Esophagus muscularis mucosa (tissue), 4 donors: Measurements from ENCODE around the gene FRRS1. TPM values are rescaled to one million over a fixed set of nuclear protein-coding genes. Genes with fewer than 3 reads are reported as not detected.

Experiments
- DNase-seq: peaks from one replicate; pipeline ENCODE4 v3.0.0-alpha.2; 2017; ENCODE audit errors: extremely low spot score
- H3K27ac ChIP-seq, 4 donors: fragments of 200-600 bp; sonication (generic); replicated peaks in 1 of 4; 1 replicate in 3 of 4; 2 replicates in 1 of 4; pipeline ENCODE4 v1.5.1; 2016 to 2019; ENCODE audit warnings: mild to moderate bottlenecking in 1 of 4
- H3K27me3 ChIP-seq, 4 donors: fragments of 200-600 bp; sonication (generic); one replicate each; pipeline versions ENCODE4 v1.5.1 to v1.6.0; 2016 to 2019
- H3K36me3 ChIP-seq, 4 donors: fragments of 200-600 bp; sonication (generic); one replicate each; pipeline ENCODE4 v1.5.1; 2016 to 2019
- H3K4me1 ChIP-seq, 4 donors: fragments of 200-600 bp; sonication (generic); one replicate each; pipeline ENCODE4 v1.5.1; 2016 to 2019
- H3K4me3 ChIP-seq, 4 donors: fragments of 200-600 bp; sonication (generic); 1 replicate in 2 of 4; 2 replicates in 2 of 4; pipeline ENCODE4 v1.5.1; 2016 to 2019; ENCODE audit warnings: mild to moderate bottlenecking in 4 of 4, moderate library complexity in 1 of 4
- H3K9me3 ChIP-seq, 4 donors: fragments of 200-600 bp; sonication (generic); 1 replicate in 3 of 4; 2 replicates in 1 of 4; pipeline ENCODE4 v1.5.1; 2016 to 2019
- EP300 ChIP-seq: sonication (generic); formaldehyde crosslinking; IDR thresholded peaks from one replicate; pipeline ENCODE4 v1.6.1; 2017; ENCODE audit warnings: antibody characterized with exemption
- POLR2A ChIP-seq: fragments of 450-650 bp; IDR thresholded peaks from one replicate; pipeline ENCODE4 v1.6.1; 2017; ENCODE audit warnings: antibody characterized with exemption, moderate library complexity, mild to moderate bottlenecking, low read depth
- POLR2AphosphoS5 ChIP-seq, 2 donors: sonication (generic); formaldehyde crosslinking; IDR thresholded peaks; one replicate each; pipeline ENCODE4 v1.6.1; 2017; ENCODE audit warnings: antibody characterized with exemption in 2 of 2
- WGBS: methylation state at CpG from one replicate; pipeline ENCODE4 v1.1.5; 2018; 5-methylcytosine and 5-hydroxymethylcytosine counted together
- intact Hi-C: fragments of 100-400 bp; cut with DNase I; formaldehyde crosslinking; loops from one replicate; pipeline ENCODE4 v1.15.1; 2023
- total RNA-seq, 4 donors: library from RNA; depleted of rRNA; stranded (reverse); fragments of >200 nt; gene quantifications; one replicate each; pipeline versions ENCODE4 v1.1.0 to v1.2.1, GENCODE V29; 2016
- TF ChIP-seq, protein P1 (sequence below), 3 experiments: fragments of 200-600 bp in 2 of 3; fragments of 450-650 bp in 1 of 3; sonication (generic) in 2 of 3; IDR thresholded peaks; one replicate each; pipeline ENCODE4 v1.5.1; 2017 to 2019; ENCODE audit warnings: antibody characterized with exemption in 3 of 3, mild to moderate bottlenecking in 2 of 3, moderate library complexity in 1 of 3

Gene FRRS1
- total RNA-seq, 4 donors from 2014 or later: 3.0 to 5.0 (median 3.2) TPM

DNA sequence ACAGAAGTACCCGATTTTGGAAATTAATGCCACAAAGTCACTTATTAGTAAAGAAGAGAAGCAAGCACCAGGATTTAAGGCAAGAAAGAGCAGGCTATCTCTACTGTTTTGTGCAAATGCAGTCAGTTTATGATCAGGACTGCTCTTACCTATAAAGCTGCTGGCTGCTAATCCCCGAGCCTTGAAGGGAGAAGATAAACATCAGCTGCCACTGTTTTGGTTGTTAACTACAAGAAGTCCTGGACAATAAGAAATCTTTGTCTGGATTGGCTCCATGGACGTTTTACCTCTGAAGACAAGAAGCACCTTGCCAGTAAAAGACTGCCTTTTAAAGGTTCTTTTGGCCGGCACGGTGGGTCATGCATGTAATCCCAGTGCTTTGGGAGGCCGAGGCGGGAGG, 21.4 kb downstream of the FRRS1 start:
- H3K4me1 ChIP-seq: no peaks in the 10 kb centered on the region
- intact Hi-C loops: no loop called here
- peaks cover 0 to 11% (median 4%) of the 10 kb centered on the region in 4 donors for H3K36me3 ChIP-seq
- no peak overlapping the region for H3K27ac ChIP-seq
- H3K9me3 ChIP-seq: no peaks in the 10 kb centered on the region
- no peak for DNase-seq
- WGBS: 87% methylated on average over 7 of the region's 7 CpGs
- H3K4me3 ChIP-seq: no peak overlapping the region
- H3K27me3 ChIP-seq: no peaks in the 10 kb centered on the region
- TF ChIP-seq POLR2A: no peak
- TF ChIP-seq EP300: no peak
- TF ChIP-seq POLR2AphosphoS5 (IDR thresholded peaks at IDR 0.05): no peak
- TF ChIP-seq, protein P1, sequence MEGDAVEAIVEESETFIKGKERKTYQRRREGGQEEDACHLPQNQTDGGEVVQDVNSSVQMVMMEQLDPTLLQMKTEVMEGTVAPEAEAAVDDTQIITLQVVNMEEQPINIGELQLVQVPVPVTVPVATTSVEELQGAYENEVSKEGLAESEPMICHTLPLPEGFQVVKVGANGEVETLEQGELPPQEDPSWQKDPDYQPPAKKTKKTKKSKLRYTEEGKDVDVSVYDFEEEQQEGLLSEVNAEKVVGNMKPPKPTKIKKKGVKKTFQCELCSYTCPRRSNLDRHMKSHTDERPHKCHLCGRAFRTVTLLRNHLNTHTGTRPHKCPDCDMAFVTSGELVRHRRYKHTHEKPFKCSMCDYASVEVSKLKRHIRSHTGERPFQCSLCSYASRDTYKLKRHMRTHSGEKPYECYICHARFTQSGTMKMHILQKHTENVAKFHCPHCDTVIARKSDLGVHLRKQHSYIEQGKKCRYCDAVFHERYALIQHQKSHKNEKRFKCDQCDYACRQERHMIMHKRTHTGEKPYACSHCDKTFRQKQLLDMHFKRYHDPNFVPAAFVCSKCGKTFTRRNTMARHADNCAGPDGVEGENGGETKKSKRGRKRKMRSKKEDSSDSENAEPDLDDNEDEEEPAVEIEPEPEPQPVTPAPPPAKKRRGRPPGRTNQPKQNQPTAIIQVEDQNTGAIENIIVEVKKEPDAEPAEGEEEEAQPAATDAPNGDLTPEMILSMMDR (IDR thresholded peaks at IDR 0.05): no peak

DNA sequence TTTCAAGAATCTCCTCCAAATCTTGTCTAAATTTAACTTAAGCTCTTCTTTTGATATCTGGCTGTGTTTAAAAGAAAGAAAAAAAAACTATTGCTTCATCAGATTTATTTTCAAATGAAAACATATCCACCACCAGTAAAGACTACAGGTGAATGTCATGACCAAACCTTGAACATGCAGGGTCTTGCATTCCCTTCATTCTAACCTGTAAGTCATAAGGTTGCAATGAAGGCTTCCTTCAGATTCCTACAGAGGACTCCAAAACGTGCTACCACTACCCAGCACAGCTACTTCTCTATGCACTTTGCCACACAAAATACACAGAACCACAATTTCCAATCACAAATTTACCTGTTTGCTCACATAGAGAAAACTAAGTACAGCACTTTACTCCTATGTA, 26.3 kb downstream of the FRRS1 start:
- H3K4me3 ChIP-seq: no peak overlapping the region
- intact Hi-C loops: no loop called here
- peaks cover 0 to 17% (median 4%) of the 10 kb centered on the region in 4 donors for H3K36me3 ChIP-seq
- H3K27ac ChIP-seq: no peak overlapping the region
- peaks cover 0 to 5% (median 2%) of the 10 kb centered on the region in 4 donors for H3K4me1 ChIP-seq
- H3K27me3 ChIP-seq: no peaks in the 10 kb centered on the region
- no peaks in the 10 kb centered on the region for H3K9me3 ChIP-seq
- WGBS: 52% methylated on average over 1 of the region's 1 CpG
- TF ChIP-seq POLR2AphosphoS5 (IDR thresholded peaks at IDR 0.05): no peak
- TF ChIP-seq POLR2A: no peak
- no peak for TF ChIP-seq EP300
- TF ChIP-seq, protein P1 (IDR thresholded peaks at IDR 0.05): no peak
- DNase-seq: no peak

DNA sequence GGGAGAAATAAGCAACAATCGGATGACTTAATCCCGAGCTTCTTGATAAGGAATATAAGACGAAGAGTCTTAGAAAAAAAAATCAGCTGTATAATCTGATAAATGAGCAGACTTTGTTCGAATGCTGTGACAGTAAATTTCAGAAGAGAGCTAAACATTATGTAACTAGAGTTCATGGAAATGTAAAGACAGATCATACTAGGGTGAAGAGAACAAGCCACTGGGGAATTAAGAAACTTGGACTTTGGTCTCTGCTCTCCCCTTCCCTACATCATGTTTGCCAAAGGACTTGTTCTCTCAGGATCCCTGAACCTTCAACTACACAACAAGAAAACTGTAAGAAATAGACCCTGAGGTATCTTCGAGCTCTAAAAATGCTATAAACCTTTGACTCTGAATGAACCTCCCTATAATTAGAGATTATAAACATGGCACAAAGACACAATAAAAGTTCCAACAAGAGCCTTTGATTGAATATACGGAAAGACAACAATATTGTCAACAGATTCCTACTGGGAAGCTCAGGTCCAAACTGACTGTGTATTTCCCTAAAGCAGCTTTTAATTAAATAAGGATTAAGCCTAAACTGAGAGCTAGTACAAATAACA, 27.5 kb downstream of the FRRS1 start:
- 83% methylated on average over 6 of the region's 6 CpGs for WGBS
- H3K4me1 ChIP-seq: peaks cover 0 to 5% (median 2%) of the 10 kb centered on the region in 4 donors
- H3K4me3 ChIP-seq: no peak overlapping the region
- intact Hi-C loops: no loop called here
- H3K36me3 ChIP-seq: peaks cover 0 to 17% (median 4%) of the 10 kb centered on the region in 4 donors
- no peaks in the 10 kb centered on the region for H3K9me3 ChIP-seq
- H3K27ac ChIP-seq: no peak overlapping the region
- no peaks in the 10 kb centered on the region for H3K27me3 ChIP-seq
- TF ChIP-seq POLR2A (no peak), POLR2AphosphoS5 (IDR thresholded peaks at IDR 0.05) (no peak), EP300 (no peak)
- TF ChIP-seq, protein P1 (IDR thresholded peaks at IDR 0.05): no peak
- no peak for DNase-seq

DNA sequence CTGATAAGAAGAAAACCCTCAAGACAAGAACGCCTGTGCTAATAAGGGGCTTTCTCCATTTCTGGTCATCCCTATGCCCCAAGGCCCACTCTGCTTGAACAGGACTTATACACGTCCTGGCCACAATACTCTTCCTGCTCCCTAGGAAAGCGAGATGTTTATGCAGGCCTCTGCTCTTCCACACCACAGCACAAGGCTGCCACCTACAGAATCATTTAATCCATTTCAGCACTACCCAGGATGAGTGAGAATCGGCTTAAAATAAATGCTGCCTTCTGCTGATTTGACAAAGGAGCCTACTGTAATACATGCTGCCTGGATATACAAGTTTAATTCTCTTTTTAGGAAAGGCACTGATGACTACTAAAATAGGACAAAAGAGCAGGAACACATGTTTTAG, 29.4 kb downstream of the FRRS1 start:
- intact Hi-C loops: no loop called here
- DNase-seq: no peak
- Histone ChIP-seq H3K4me3 (no peak overlapping the region), H3K9me3 (no peaks in the 10 kb centered on the region), H3K4me1 (peaks cover 0 to 5% (median 2%) of the 10 kb centered on the region in 4 donors), H3K36me3 (peaks cover 0 to 8% (median 4%) of the 10 kb centered on the region in 4 donors), H3K27me3 (no peaks in the 10 kb centered on the region), H3K27ac (no peak overlapping the region)
- no peak for TF ChIP-seq EP300
- peak in 1 of 2 donors; percentile 17 for TF ChIP-seq POLR2AphosphoS5 (IDR thresholded peaks at IDR 0.05)
- TF ChIP-seq, protein P1 (IDR thresholded peaks at IDR 0.05): peak; percentile 41 to 49 (median 44)
- 54% methylated on average over 4 of the region's 4 CpGs for WGBS

DNA sequence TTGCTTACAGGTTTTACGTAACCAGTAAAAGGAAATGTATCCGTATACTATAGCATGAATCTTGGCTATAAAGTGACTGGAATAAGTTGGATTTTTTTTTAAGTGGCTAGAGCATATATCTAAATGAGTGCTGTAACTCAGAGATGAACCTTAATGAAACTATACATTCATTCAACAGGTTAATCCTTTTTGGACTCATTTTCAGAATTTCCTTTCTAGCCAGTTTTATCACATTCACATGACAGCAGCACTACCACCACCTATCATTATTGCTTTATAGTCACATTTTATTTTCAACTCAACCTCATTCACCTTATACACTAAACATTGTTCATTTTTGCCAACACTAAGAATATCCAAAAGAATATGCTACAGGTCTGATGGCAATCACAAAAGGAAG, 30.6 kb downstream of the FRRS1 start:
- peaks cover 0 to 6% (median 0%) of the 10 kb centered on the region in 4 donors for H3K36me3 ChIP-seq
- H3K27me3 ChIP-seq: no peaks in the 10 kb centered on the region
- no peak overlapping the region for H3K27ac ChIP-seq
- H3K9me3 ChIP-seq: no peaks in the 10 kb centered on the region
- no peak for DNase-seq
- H3K4me1 ChIP-seq: peaks cover 0 to 5% (median 2%) of the 10 kb centered on the region in 4 donors
- no peak for TF ChIP-seq EP300
- TF ChIP-seq POLR2AphosphoS5 (IDR thresholded peaks at IDR 0.05): no peak
- TF ChIP-seq, protein P1 (IDR thresholded peaks at IDR 0.05): no peak
- TF ChIP-seq POLR2A: no peak
- H3K4me3 ChIP-seq: no peak overlapping the region
- intact Hi-C loops: no loop called here
- 91% methylated on average over 2 of the region's 2 CpGs for WGBS
